HG03469 (cell line): ENCODE measurements around the gene MYL5.
"Not testable (repeated sequence)": the region's sequence is repeated elsewhere in the genome, so short reads cannot be mapped to it uniquely, and the experiment has no call there.

ENCODE experiments used
- ATAC-seq: cut with Tn5 transposase; IDR thresholded peaks from one replicate; pipeline ENCODE4 v1.9.1; 2021; ENCODE audit warnings: mild to moderate bottlenecking, moderate library complexity, moderate number of reproducible peaks; ENCODE audit not compliant: unreplicated experiment

MYL5 gene

GRCh38 chr4:669806-670559 is 4.4 kb upstream of the MYL5 start:
- ATAC-seq = not testable (repeated sequence)

GRCh38 chr4:671769-672168 is 2.6 kb upstream of the MYL5 start:
- no peak for ATAC-seq

- no peak for ATAC-seq
Observed at GRCh38 chr4:673349-674091, 822 bp upstream of the MYL5 start.

- ATAC-seq = no peak
Observed at GRCh38 chr4:675036-675882, 917 bp downstream of the MYL5 start.

GRCh38 chr4:675980-676870 is 1.9 kb downstream of the MYL5 start:
- ATAC-seq = no peak

- no peak for ATAC-seq
Observed at GRCh38 chr4:676871-677235, 2.5 kb downstream of the MYL5 start.

GRCh38 chr4:677431-678293 is 3.3 kb downstream of the MYL5 start:
- ATAC-seq = no peak

GRCh38 chr4:678331-679103 is 4.2 kb downstream of the MYL5 start:
- no peak for ATAC-seq

GRCh38 chr4:679104-679481 is 4.8 kb downstream of the MYL5 start:
- ATAC-seq = no peak

- no peak for ATAC-seq
Observed at GRCh38 chr4:679629-680028, 5.3 kb downstream of the MYL5 start.

GRCh38 chr4:680091-680490 is 5.7 kb downstream of the MYL5 start:
- ATAC-seq = no peak

GRCh38 chr4:680551-680927 is 6.2 kb downstream of the MYL5 start:
- ATAC-seq = no peak

- ATAC-seq = no peak
Observed at GRCh38 chr4:680928-681645, 6.7 kb downstream of the MYL5 start.

GRCh38 chr4:681736-682451 is 7.6 kb downstream of the MYL5 start:
- ATAC-seq = no peak

GRCh38 chr4:682490-683172 is 8.3 kb downstream of the MYL5 start:
- ATAC-seq = no peak

GRCh38 chr4:683247-683897 is 9.0 kb downstream of the MYL5 start:
- ATAC-seq = no peak
